Progenitor cell of endocrine pancreas (in vitro differentiated cells): ENCODE data around the gene PDPN. TPM values are rescaled to one million over a fixed set of nuclear protein-coding genes. Genes with fewer than 3 reads are reported as not detected.

ENCODE experiments used
- DNase-seq: peaks from one replicate; pipeline ENCODE4 v3.0.0; 2021; ENCODE audit warnings: low spot score; ENCODE audit not compliant: unreplicated experiment
- H3K27ac Mint-ChIP-seq: 2 replicates; pipeline ENCODE4 v1.8.0; 2021; ENCODE audit warnings: mild to moderate bottlenecking, moderate library complexity, mixed read lengths
- H3K27me3 Mint-ChIP-seq: 2 replicates; pipeline ENCODE4 v1.8.0; 2021; ENCODE audit warnings: mixed read lengths
- H3K36me3 Mint-ChIP-seq: 2 replicates; pipeline ENCODE4 v1.8.0; 2022; ENCODE audit warnings: mixed read lengths; ENCODE audit not compliant: insufficient read depth
- H3K4me1 Mint-ChIP-seq: 2 replicates; pipeline ENCODE4 v1.8.0; 2021; ENCODE audit warnings: low read depth, mixed read lengths
- H3K4me3 Mint-ChIP-seq: 2 replicates; pipeline ENCODE4 v1.8.0; 2021; ENCODE audit warnings: low read depth, mild to moderate bottlenecking, moderate library complexity, mixed read lengths
- H3K9me3 Mint-ChIP-seq: 2 replicates; pipeline ENCODE4 v1.8.0; 2021; ENCODE audit warnings: low read depth, mixed read lengths
- total RNA-seq: library from RNA; stranded (reverse); gene quantifications from 2 replicates; pipeline ENCODE4 v1.2.1, GENCODE V29; 2021
- TF ChIP-seq, protein P1 (sequence below): fragments of 200-600 bp; sonication (generic); IDR thresholded peaks from one replicate; pipeline ENCODE4 v1.5.0; 2021; ENCODE audit warnings: antibody characterized with exemption, mild to moderate bottlenecking; ENCODE audit not compliant: unreplicated experiment

The PDPN gene
- total RNA-seq, 1 donor from 2014 or later: 9.5 TPM

DNA sequence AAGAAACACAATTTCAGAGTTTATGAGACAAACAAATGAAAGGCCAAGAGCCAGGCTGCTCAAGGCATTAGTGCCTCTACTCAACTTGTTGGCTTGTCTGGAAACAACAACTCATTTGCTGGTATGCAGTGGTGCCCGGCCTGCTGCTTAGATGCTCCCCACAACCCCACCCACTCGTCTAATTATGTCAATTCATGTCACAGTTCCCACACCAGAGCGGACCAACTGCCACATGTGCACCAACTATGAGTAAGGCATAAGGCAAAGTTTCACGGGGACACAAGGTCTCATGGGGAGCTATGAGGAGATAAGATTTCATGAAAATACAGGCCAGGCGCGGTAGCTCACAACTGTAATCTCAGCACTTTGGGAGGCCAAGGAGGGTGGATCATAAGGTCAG, 35.4 kb upstream of the PDPN start:
- H3K9me3 Mint-ChIP-seq: no peaks in the 10 kb centered on the region
- H3K27me3 Mint-ChIP-seq: peaks cover 8% of the 10 kb centered on the region
- TF ChIP-seq, protein P1, sequence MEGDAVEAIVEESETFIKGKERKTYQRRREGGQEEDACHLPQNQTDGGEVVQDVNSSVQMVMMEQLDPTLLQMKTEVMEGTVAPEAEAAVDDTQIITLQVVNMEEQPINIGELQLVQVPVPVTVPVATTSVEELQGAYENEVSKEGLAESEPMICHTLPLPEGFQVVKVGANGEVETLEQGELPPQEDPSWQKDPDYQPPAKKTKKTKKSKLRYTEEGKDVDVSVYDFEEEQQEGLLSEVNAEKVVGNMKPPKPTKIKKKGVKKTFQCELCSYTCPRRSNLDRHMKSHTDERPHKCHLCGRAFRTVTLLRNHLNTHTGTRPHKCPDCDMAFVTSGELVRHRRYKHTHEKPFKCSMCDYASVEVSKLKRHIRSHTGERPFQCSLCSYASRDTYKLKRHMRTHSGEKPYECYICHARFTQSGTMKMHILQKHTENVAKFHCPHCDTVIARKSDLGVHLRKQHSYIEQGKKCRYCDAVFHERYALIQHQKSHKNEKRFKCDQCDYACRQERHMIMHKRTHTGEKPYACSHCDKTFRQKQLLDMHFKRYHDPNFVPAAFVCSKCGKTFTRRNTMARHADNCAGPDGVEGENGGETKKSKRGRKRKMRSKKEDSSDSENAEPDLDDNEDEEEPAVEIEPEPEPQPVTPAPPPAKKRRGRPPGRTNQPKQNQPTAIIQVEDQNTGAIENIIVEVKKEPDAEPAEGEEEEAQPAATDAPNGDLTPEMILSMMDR: no peak
- no peaks in the 10 kb centered on the region for H3K36me3 Mint-ChIP-seq
- no peak overlapping the region for H3K27ac Mint-ChIP-seq
- no peak for DNase-seq
- H3K4me3 Mint-ChIP-seq: no peak overlapping the region
- no peaks in the 10 kb centered on the region for H3K4me1 Mint-ChIP-seq

DNA sequence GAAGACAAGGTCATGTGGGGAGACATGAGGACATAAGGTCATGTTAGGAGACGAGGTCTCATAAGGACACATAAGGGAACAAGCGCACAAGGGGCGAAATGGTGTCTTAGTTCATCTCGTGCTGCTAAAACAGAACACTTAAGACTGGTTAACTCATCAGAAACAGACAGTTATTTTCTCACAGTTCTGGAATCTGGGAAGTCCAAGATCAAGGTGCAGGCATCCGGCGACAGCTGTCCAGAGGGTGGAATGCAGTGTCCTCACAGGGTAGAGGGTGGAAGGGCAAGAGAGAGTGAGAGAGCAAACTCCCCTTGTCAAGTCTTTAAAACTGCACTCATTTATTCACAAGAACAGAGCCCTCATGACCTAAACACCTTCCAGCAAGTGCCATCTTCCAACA, 34.6 kb upstream of the PDPN start:
- Mint-ChIP-seq H3K4me3 (no peak overlapping the region), H3K27ac (no peak overlapping the region), H3K27me3 (peaks cover 8% of the 10 kb centered on the region), H3K4me1 (no peaks in the 10 kb centered on the region), H3K36me3 (no peaks in the 10 kb centered on the region), H3K9me3 (no peaks in the 10 kb centered on the region)
- DNase-seq: no peak
- TF ChIP-seq, protein P1: no peak

DNA sequence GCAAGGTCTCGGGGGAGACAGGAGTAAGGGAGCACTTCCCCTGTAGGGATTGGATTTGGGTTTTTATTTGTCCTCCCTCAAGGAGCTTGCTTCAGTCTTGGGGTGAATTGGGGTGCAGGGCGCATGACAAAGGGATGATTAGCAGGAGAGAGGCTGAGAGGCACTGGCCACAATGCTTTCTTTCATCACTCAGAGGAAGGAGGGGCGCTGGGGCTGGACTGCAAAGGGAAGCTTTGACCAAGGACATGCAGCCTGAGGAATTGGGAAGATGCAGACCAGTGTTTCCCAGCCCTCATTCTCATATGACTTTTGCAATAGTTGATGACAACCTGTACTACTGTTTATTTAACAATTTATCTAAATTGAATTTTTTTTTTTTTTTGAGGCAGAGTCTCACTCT, 34.1 kb upstream of the PDPN start:
- TF ChIP-seq, protein P1: no peak
- H3K9me3 Mint-ChIP-seq: no peaks in the 10 kb centered on the region

DNA sequence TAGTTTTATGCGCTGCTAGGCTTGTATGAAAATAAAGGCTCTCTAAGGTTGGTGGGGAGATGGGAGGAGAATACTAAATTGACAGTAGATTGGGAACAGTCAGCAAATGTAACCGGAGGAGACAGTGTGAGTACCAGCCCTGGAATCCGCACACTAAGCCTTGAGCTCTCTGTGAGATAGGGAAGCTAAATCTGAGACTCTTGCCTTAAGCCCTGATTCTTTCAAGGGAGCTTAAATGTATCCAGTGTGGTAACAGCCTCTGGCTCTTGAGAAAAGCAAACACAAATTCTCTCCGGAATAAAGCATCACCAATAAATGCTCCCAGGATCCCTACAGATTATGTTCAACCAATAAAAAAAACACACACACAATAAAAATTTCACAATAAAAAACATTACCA, 33.0 kb upstream of the PDPN start:
- H3K27me3 Mint-ChIP-seq: peaks cover 8% of the 10 kb centered on the region
- no peak for DNase-seq
- TF ChIP-seq, protein P1: no peak
- no peaks in the 10 kb centered on the region for H3K36me3 Mint-ChIP-seq
- H3K27ac Mint-ChIP-seq: no peak overlapping the region
- H3K4me3 Mint-ChIP-seq: no peak overlapping the region
- no peaks in the 10 kb centered on the region for H3K4me1 Mint-ChIP-seq
- no peaks in the 10 kb centered on the region for H3K9me3 Mint-ChIP-seq

More for the DNA sequence above, 34.1 kb upstream of the PDPN start:
- H3K27me3 Mint-ChIP-seq: peaks cover 8% of the 10 kb centered on the region
- H3K4me1 Mint-ChIP-seq: no peaks in the 10 kb centered on the region
- no peak for DNase-seq
- H3K36me3 Mint-ChIP-seq: no peaks in the 10 kb centered on the region
- no peak overlapping the region for H3K27ac Mint-ChIP-seq
- H3K4me3 Mint-ChIP-seq: no peak overlapping the region

DNA sequence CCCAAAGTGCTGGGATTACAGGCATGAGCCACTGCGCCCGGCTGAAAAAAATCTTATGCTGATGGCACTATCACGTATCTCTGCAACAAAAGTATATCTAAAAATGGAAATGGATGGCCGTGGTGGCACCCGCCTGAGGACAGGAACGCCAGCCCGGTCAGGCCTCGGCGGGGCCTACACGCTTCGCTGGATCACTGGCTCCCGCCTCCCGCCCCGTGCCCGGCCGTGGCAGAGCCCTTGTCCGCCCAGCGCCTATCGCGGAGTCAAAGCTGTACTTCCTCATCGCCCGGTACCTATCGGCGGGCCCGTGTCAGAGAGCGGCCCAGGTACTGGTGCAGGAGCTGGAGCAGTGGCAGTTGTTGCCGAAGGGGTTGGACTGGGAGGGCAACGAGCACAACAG, 28.8 kb upstream of the PDPN start:
- H3K27ac Mint-ChIP-seq: no peak overlapping the region

More for the DNA sequence above, 28.8 kb upstream of the PDPN start:
- no peaks in the 10 kb centered on the region for H3K4me1 Mint-ChIP-seq
- no peaks in the 10 kb centered on the region for H3K9me3 Mint-ChIP-seq
- TF ChIP-seq, protein P1: no peak
- DNase-seq: no peak
- H3K4me3 Mint-ChIP-seq: no peak overlapping the region
- peaks cover 2% of the 10 kb centered on the region for H3K27me3 Mint-ChIP-seq
- no peaks in the 10 kb centered on the region for H3K36me3 Mint-ChIP-seq
